Measurements from ENCODE around the gene ZFYVE27. TPM values are rescaled to one million over a fixed set of nuclear protein-coding genes. Genes with fewer than 3 reads are reported as not detected.

ZFYVE27 gene
- total RNA-seq: 19.6 and 26.7 TPM in 2 replicates

GRCh38 chr10:97736902-97737769 is at the start of gene ZFYVE27:
Gene ZFYVE27, plus strand, starts transcription at chr10:97737128. Its CDS starts 1,350 bp downstream, at chr10:97738478.

GRCh38 chr10:97713339-97713825 is 23.5 kb upstream of the ZFYVE27 start, which contains the start of gene MARVELD1:
Gene MARVELD1, plus strand, starts transcription at chr10:97713730. Its CDS starts 147 bp downstream, at chr10:97713877.

GRCh38 chr10:97771913-97772823 is 35.2 kb downstream of the ZFYVE27 start, which contains the start of gene SFRP5:
Gene SFRP5, minus strand, starts transcription at chr10:97771999. Its CDS starts 166 bp downstream, at chr10:97771833.

Other genes with a start within 250 kb of the ZFYVE27 start
- 66.9 and 68.7 TPM in 2 replicates for gene MMS19, start 238.7 kb upstream of the ZFYVE27 start, total RNA-seq
- 15.3 and 22.4 TPM in 2 replicates for gene UBTD1, start 238.2 kb upstream of the ZFYVE27 start, total RNA-seq
- 1.3 and 9.9 TPM in 2 replicates for gene ANKRD2, start 164.3 kb upstream of the ZFYVE27 start, total RNA-seq
- gene HOGA1, start 152.7 kb upstream of the ZFYVE27 start, total RNA-seq: 0.21 and 25.5 TPM in 2 replicates
- gene C10orf62, start 147.4 kb upstream of the ZFYVE27 start, total RNA-seq: not detected in 2 replicates
- gene MORN4, start 103.6 kb upstream of the ZFYVE27 start, total RNA-seq: 2.2 and 6.0 TPM in 2 replicates
- gene PI4K2A, start 96.5 kb upstream of the ZFYVE27 start, total RNA-seq: 37.8 and 41.1 TPM in 2 replicates
- gene AVPI1, start 49.9 kb upstream of the ZFYVE27 start, total RNA-seq: 83.4 and 178 TPM in 2 replicates
- gene MARVELD1, start 23.4 kb upstream of the ZFYVE27 start, total RNA-seq: 8.4 and 12.6 TPM in 2 replicates
- gene SFRP5, start 34.9 kb downstream of the ZFYVE27 start, total RNA-seq: not detected in 2 replicates
- 0.21 and 0.72 TPM in 2 replicates for gene GOLGA7B, start 112.7 kb downstream of the ZFYVE27 start, total RNA-seq